Liver (tissue), 9 donors: ENCODE results near the gene EFR3B. TPM values are rescaled to one million over a fixed set of nuclear protein-coding genes. Genes with fewer than 3 reads are reported as not detected.

Experiments used
- DNase-seq: peaks from one replicate; pipeline ENCODE4 v3.0.0-alpha.2; 2017; ENCODE audit warnings: low spot score
- H3K27ac ChIP-seq, 2 donors: one replicate each; pipeline ENCODE4 v1.7.0; 2013; ENCODE audit warnings: inconsistent platforms in 2 of 2, low read length in 2 of 2, control low read depth in 1 of 2, low read depth in 1 of 2, mild to moderate bottlenecking in 1 of 2
- H3K27me3 ChIP-seq, 4 donors: one replicate each; pipeline versions ENCODE4 v1.6.1 to v1.7.0; 2013; ENCODE audit warnings: low read length in 3 of 4, inconsistent platforms in 1 of 4, mild to moderate bottlenecking in 1 of 4, moderate library complexity in 1 of 4; ENCODE audit not compliant: control insufficient read depth in 4 of 4, insufficient read depth in 4 of 4
- H3K36me3 ChIP-seq, 4 donors: one replicate each; pipeline versions ENCODE4 v1.6.1 to v1.7.0; 2013; ENCODE audit warnings: low read length in 3 of 4, mild to moderate bottlenecking in 3 of 4, low read depth in 1 of 4, moderate library complexity in 1 of 4; ENCODE audit not compliant: control insufficient read depth in 4 of 4, insufficient read depth in 3 of 4
- H3K4me1 ChIP-seq, 4 donors: one replicate each; pipeline versions ENCODE4 v1.6.1 to v1.7.0; 2013; ENCODE audit warnings: low read length in 3 of 4, mild to moderate bottlenecking in 3 of 4, moderate library complexity in 1 of 4; ENCODE audit not compliant: control insufficient read depth in 4 of 4, insufficient read depth in 4 of 4
- H3K4me3 ChIP-seq, 3 donors: one replicate each; pipeline versions ENCODE4 v1.6.1 to v1.7.0; 2013; ENCODE audit warnings: low read length in 3 of 3, control low read depth in 1 of 3, low read depth in 1 of 3, mild to moderate bottlenecking in 1 of 3
- H3K9ac ChIP-seq, 2 donors: one replicate each; pipeline ENCODE4 v1.7.0; 2013; ENCODE audit warnings: low read length in 2 of 2, mild to moderate bottlenecking in 2 of 2, moderate library complexity in 2 of 2, control low read depth in 1 of 2, low read depth in 1 of 2
- H3K9me3 ChIP-seq, 4 donors: one replicate each; pipeline versions ENCODE4 v1.6.1 to v1.7.0; 2013; ENCODE audit warnings: low read length in 3 of 4; ENCODE audit not compliant: control insufficient read depth in 4 of 4
- ATF3 ChIP-seq: IDR thresholded peaks from 2 replicates; pipeline ENCODE4 v1.6.1; 2016; ENCODE audit warnings: antibody characterized with exemption
- EGR1 ChIP-seq, 2 donors: IDR thresholded peaks; 2 replicates each; pipeline ENCODE4 v1.6.1; 2016 to 2018; ENCODE audit warnings: antibody characterized with exemption in 2 of 2, low read depth in 2 of 2
- FOXA1 ChIP-seq: IDR thresholded peaks from 2 replicates; pipeline ENCODE4 v1.6.1; 2016; ENCODE audit warnings: antibody characterized with exemption
- FOXA2 ChIP-seq: IDR thresholded peaks from 2 replicates; pipeline ENCODE4 v1.6.1; 2016; ENCODE audit warnings: antibody characterized with exemption
- GABPA ChIP-seq, 2 donors: IDR thresholded peaks in 1 of 2; conservative IDR thresholded peaks in 1 of 2; 2 replicates each; pipeline ENCODE4 v1.6.1; 2016; ENCODE audit warnings: antibody characterized with exemption in 2 of 2, mild to moderate bottlenecking in 1 of 2, moderate library complexity in 1 of 2
- HNF4A ChIP-seq, 2 donors: conservative IDR thresholded peaks; 2 replicates each; pipeline ENCODE4 v1.6.1; 2016; ENCODE audit warnings: antibody characterized with exemption in 2 of 2, mild to moderate bottlenecking in 2 of 2
- HNF4G ChIP-seq: IDR thresholded peaks from 2 replicates; pipeline ENCODE4 v1.6.1; 2016; ENCODE audit warnings: antibody characterized with exemption
- MAX ChIP-seq: IDR thresholded peaks from 2 replicates; pipeline ENCODE4 v1.6.1; 2016; ENCODE audit warnings: antibody characterized with exemption
- NR2F2 ChIP-seq: IDR thresholded peaks from 2 replicates; pipeline ENCODE4 v1.6.1; 2016; ENCODE audit warnings: antibody characterized with exemption
- RAD21 ChIP-seq, 2 donors: IDR thresholded peaks; 2 replicates each; pipeline ENCODE4 v1.6.1; 2016; ENCODE audit warnings: antibody characterized with exemption in 2 of 2, mild to moderate bottlenecking in 2 of 2
- RXRA ChIP-seq, 2 donors: IDR thresholded peaks; 2 replicates each; pipeline ENCODE4 v1.6.1; 2017 to 2018; ENCODE audit warnings: antibody characterized with exemption in 2 of 2, mild to moderate bottlenecking in 1 of 2
- TAF1 ChIP-seq: conservative IDR thresholded peaks from 2 replicates; pipeline ENCODE4 v1.6.1; 2016; ENCODE audit warnings: antibody characterized with exemption, mild to moderate bottlenecking
- YY1 ChIP-seq: IDR thresholded peaks from 2 replicates; pipeline ENCODE4 v1.6.1; 2016; ENCODE audit warnings: antibody characterized with exemption, mild to moderate bottlenecking
- WGBS: extraction: QIAGEN DNeasy Blood & Tissue Kit; methylation state at CpG from one replicate; pipeline ENCODE4 v1.1.7; 2013; 5-methylcytosine and 5-hydroxymethylcytosine counted together
- polyA plus RNA-seq, 2 donors: library from polyadenylated mRNA; stranded (reverse) in 1 of 2; unstranded in 1 of 2; fragments of 200-250 nt in 1 of 2; fragments of >200 nt in 1 of 2; fragmentation: Nextera tagmentation in 1 of 2; extraction: Ambion mirVana in 1 of 2; gene quantifications; one replicate each; pipeline versions ENCODE4 v1.2.1 to v1.2.3, GENCODE V29; 2013 to 2015
- total RNA-seq, 2 donors: library from RNA; depleted of rRNA; stranded (reverse); fragments of >200 nt; gene quantifications; one replicate each; pipeline ENCODE4 v1.2.3, GENCODE V29; 2014
- TF ChIP-seq, protein P1 (sequence below): IDR thresholded peaks from 2 replicates; pipeline ENCODE4 v1.6.1; 2016; ENCODE audit warnings: antibody characterized with exemption
- TF ChIP-seq, protein P2 (sequence below): fragments of 150-350 bp; IDR thresholded peaks from 2 replicates; pipeline ENCODE4 v1.5.1; 2017; ENCODE audit warnings: improper control_type of control experiment, low read depth, low read length; ENCODE audit not compliant: missing input control
- donor health status: healthy.
- donor health status: healthy.
- donor health status: healthy.
- donor health status: healthy.
- donor health status: healthy.

EFR3B gene
- total and polyA plus RNA-seq, 4 donors, result 0.05 to 0.33 (median 0.23) TPM

GRCh38 chr2:25078170-25079049 lies 36.5 kb downstream of the EFR3B start:
- no peaks in the 10 kb centered on the region for H3K4me1 ChIP-seq
- no peak overlapping the region for H3K27ac ChIP-seq
- no peak overlapping the region for H3K4me3 ChIP-seq
- WGBS, result 47% methylated on average over 16 of the region's 16 CpGs
- no peaks in the 10 kb centered on the region for H3K27me3 ChIP-seq
- no peaks in the 10 kb centered on the region for H3K36me3 ChIP-seq
- H3K9ac ChIP-seq, result no peak overlapping the region
- no peak for TF ChIP-seq RAD21 (IDR thresholded peaks at IDR 0.05)
- TF ChIP-seq NR2F2, result no peak
- TF ChIP-seq FOXA2, result no peak
- TF ChIP-seq HNF4A (conservative IDR thresholded peaks at IDR 0.05), result no peak
- no peak for TF ChIP-seq YY1
- TF ChIP-seq EGR1 (IDR thresholded peaks at IDR 0.05; ENCODE audit: low read depth in 2 of 2), result no peak
- TF ChIP-seq, protein P1, sequence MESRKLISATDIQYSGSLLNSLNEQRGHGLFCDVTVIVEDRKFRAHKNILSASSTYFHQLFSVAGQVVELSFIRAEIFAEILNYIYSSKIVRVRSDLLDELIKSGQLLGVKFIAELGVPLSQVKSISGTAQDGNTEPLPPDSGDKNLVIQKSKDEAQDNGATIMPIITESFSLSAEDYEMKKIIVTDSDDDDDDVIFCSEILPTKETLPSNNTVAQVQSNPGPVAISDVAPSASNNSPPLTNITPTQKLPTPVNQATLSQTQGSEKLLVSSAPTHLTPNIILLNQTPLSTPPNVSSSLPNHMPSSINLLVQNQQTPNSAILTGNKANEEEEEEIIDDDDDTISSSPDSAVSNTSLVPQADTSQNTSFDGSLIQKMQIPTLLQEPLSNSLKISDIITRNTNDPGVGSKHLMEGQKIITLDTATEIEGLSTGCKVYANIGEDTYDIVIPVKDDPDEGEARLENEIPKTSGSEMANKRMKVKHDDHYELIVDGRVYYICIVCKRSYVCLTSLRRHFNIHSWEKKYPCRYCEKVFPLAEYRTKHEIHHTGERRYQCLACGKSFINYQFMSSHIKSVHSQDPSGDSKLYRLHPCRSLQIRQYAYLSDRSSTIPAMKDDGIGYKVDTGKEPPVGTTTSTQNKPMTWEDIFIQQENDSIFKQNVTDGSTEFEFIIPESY, result no peak
- no peak for TF ChIP-seq FOXA1
- TF ChIP-seq TAF1, result no peak
- TF ChIP-seq, protein P2, sequence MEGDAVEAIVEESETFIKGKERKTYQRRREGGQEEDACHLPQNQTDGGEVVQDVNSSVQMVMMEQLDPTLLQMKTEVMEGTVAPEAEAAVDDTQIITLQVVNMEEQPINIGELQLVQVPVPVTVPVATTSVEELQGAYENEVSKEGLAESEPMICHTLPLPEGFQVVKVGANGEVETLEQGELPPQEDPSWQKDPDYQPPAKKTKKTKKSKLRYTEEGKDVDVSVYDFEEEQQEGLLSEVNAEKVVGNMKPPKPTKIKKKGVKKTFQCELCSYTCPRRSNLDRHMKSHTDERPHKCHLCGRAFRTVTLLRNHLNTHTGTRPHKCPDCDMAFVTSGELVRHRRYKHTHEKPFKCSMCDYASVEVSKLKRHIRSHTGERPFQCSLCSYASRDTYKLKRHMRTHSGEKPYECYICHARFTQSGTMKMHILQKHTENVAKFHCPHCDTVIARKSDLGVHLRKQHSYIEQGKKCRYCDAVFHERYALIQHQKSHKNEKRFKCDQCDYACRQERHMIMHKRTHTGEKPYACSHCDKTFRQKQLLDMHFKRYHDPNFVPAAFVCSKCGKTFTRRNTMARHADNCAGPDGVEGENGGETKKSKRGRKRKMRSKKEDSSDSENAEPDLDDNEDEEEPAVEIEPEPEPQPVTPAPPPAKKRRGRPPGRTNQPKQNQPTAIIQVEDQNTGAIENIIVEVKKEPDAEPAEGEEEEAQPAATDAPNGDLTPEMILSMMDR, result no peak
- no peak for TF ChIP-seq RXRA (IDR thresholded peaks at IDR 0.05)
- no peaks in the 10 kb centered on the region for H3K9me3 ChIP-seq
- no peak for DNase-seq

- no peak for DNase-seq
- H3K4me3 ChIP-seq, result no peak overlapping the region
- no peaks in the 10 kb centered on the region for H3K36me3 ChIP-seq
- no peak overlapping the region for H3K27ac ChIP-seq
- H3K9me3 ChIP-seq, result no peaks in the 10 kb centered on the region
- WGBS, result 71% methylated on average over 3 of the region's 3 CpGs
- no peaks in the 10 kb centered on the region for H3K27me3 ChIP-seq
- no peaks in the 10 kb centered on the region for H3K4me1 ChIP-seq
- H3K9ac ChIP-seq, result no peak overlapping the region
- TF ChIP-seq, protein P2, result no peak
- TF ChIP-seq HNF4G, result no peak
- TF ChIP-seq RAD21 (IDR thresholded peaks at IDR 0.05), result no peak
- no peak for TF ChIP-seq ATF3
- TF ChIP-seq GABPA (IDR thresholded peaks at IDR 0.05 in 1 of 2, conservative IDR thresholded peaks at IDR 0.05 in 1 of 2), result no peak
- TF ChIP-seq MAX, result no peak
- TF ChIP-seq, protein P1, result no peak
Measured at GRCh38 chr2:25079050-25079635, 37.3 kb downstream of the EFR3B start.
